HepG2 (cell line): ENCODE data around the gene SYP. TPM values are rescaled to one million over a fixed set of nuclear protein-coding genes. Genes with fewer than 3 reads are reported as not detected.

Experiments used
- ATAC-seq: fragments of 200-7000 bp; cut with Tn5 transposase; 3 replicates; pipeline ENCODE4 v1.9.1; 2020; ENCODE audit warnings: mild to moderate bottlenecking, moderate library complexity
- BruUV-seq: library from RNA; stranded (reverse); fragments of 400-500 nt; replicated peaks from 2 replicates; lab custom pipeline; 2021; lab: Mats Ljungman, UMichigan
- CTCF ChIA-PET: fragments of 300-600 bp; formaldehyde crosslinking; extraction: SDS; loops from one replicate; lab custom pipeline; 2021; ENCODE audit warnings: low total read pairs, inconsistent platforms, low intra/inter-chr PET ratio; lab: Yijun Ruan, JAX
- POLR2A ChIA-PET: fragments of 350-600 bp; sonication (Branson Sonifier 250); formaldehyde crosslinking; loops from one replicate; lab custom pipeline; 2020; ENCODE audit warnings: antibody characterized with exemption, inconsistent platforms; lab: Yijun Ruan, JAX
- DNase-seq: peaks from one replicate; pipeline ENCODE4 v3.0.0-alpha.2; 2015; ENCODE audit warnings: low spot score
- FAIRE-seq: peaks from 3 replicates; lab custom pipeline; 2011; peaks lifted over from hg19 to GRCh38; lab: Jason Lieb, UNC
- H2AFZ ChIP-seq: one replicate; pipeline ENCODE4 v1.6.1; 2011; ENCODE audit warnings: low read length, inconsistent platforms
- H3K27ac ChIP-seq: fragments of 300-600 bp; 3 replicates; pipeline ENCODE4 v1.8.0; 2011; ENCODE audit warnings: mixed run types, mild to moderate bottlenecking, mixed read lengths, low read length, inconsistent platforms; ENCODE audit not compliant: insufficient read depth; ENCODE audit errors: extremely low read length
- H3K27me3 ChIP-seq, 2 experiments: fragments of 200-600 bp in 1 of 2; 2 replicates in 1 of 2; 3 replicates in 1 of 2; pipeline versions ENCODE4 v1.6.0 to v1.8.0; 2011; ENCODE audit warnings: low read length in 2 of 2, mild to moderate bottlenecking in 2 of 2, moderate library complexity in 2 of 2, inconsistent platforms in 1 of 2; ENCODE audit not compliant: insufficient read depth in 2 of 2, control insufficient read depth in 1 of 2
- H3K36me3 ChIP-seq, 2 experiments: fragments of 200-600 bp in 1 of 2; replicated peaks in 1 of 2; 2 replicates in 1 of 2; 3 replicates in 1 of 2; pipeline versions ENCODE4 v1.5.1 to v1.8.0; 2011; ENCODE audit warnings: low read length in 2 of 2, inconsistent platforms in 1 of 2; ENCODE audit not compliant: insufficient read depth in 2 of 2, control insufficient read depth in 1 of 2
- H3K4me1 ChIP-seq: 2 replicates; pipeline ENCODE4 v1.5.1; 2012; ENCODE audit warnings: low read length, inconsistent platforms; ENCODE audit not compliant: insufficient read depth
- H3K4me2 ChIP-seq: 2 replicates; pipeline ENCODE4 v1.6.0; 2011; ENCODE audit warnings: low read depth, low read length, inconsistent platforms
- H3K4me3 ChIP-seq, 3 experiments: fragments of 200-600 bp in 1 of 3; sonication (generic), shearing (Covaris generic) in 1 of 3; replicated peaks in 1 of 3; 2 replicates each; pipeline ENCODE4 v1.5.1; 2011 to 2016; ENCODE audit warnings: low read length in 3 of 3, inconsistent platforms in 2 of 3, low read depth in 2 of 3, mild to moderate bottlenecking in 2 of 3, control low read depth in 1 of 3, mixed read lengths in 1 of 3; ENCODE audit not compliant: insufficient read depth in 1 of 3
- H3K79me2 ChIP-seq: one replicate; pipeline ENCODE4 v1.6.1; 2011; ENCODE audit warnings: low read length, inconsistent platforms; ENCODE audit not compliant: insufficient read depth
- H3K9ac ChIP-seq: 2 replicates; pipeline ENCODE4 v1.6.0; 2011; ENCODE audit warnings: mild to moderate bottlenecking, low read depth, low read length, inconsistent platforms; ENCODE audit not compliant: insufficient read depth
- H3K9me3 ChIP-seq: 2 replicates; pipeline ENCODE4 v1.5.1; 2012; ENCODE audit warnings: mild to moderate bottlenecking, low read length
- H4K20me1 ChIP-seq: 2 replicates; pipeline ENCODE4 v1.6.0; 2011; ENCODE audit warnings: inconsistent platforms, mild to moderate bottlenecking, low read length, moderate library complexity; ENCODE audit not compliant: insufficient read depth
- FOXO1 ChIP-seq: sonication (generic); formaldehyde crosslinking; IDR thresholded peaks from 2 replicates; pipeline ENCODE4 v1.4.0; 2020; ENCODE audit warnings: missing genetic modification reagents
- PLRG1 ChIP-seq: fragments of 450-650 bp; conservative IDR thresholded peaks from 2 replicates; pipeline ENCODE4 v1.6.1; 2016
- TBL1XR1 ChIP-seq: fragments of 150-350 bp; IDR thresholded peaks from 2 replicates; pipeline ENCODE4 v1.6.1; 2014; ENCODE audit warnings: borderline replicate concordance, low read length; ENCODE audit not compliant: partially characterized antibody
- XBP1 ChIP-seq: sonication (generic); formaldehyde crosslinking; IDR thresholded peaks from 2 replicates; pipeline ENCODE4 v1.5.0; 2020; ENCODE audit warnings: missing genetic modification reagents
- ZNF317 ChIP-seq: sonication (generic); formaldehyde crosslinking; IDR thresholded peaks from 2 replicates; pipeline ENCODE4 v1.5.0; 2020; ENCODE audit warnings: mild to moderate bottlenecking, missing genetic modification reagents
- ZNF615 ChIP-seq: sonication (generic); formaldehyde crosslinking; IDR thresholded peaks from 2 replicates; pipeline ENCODE4 v1.5.0; 2020; ENCODE audit warnings: mild to moderate bottlenecking, missing genetic modification reagents, borderline replicate concordance
- WGBS: methylation state at CpG from one replicate; pipeline ENCODE4 v1.1.6; 2017; ENCODE audit warnings: low lambda C conversion rate; 5-methylcytosine and 5-hydroxymethylcytosine counted together
- in situ Hi-C: cut with HindIII; loops from 2 replicates; pipeline ENCODE4 v1.10.0; 2017; ENCODE audit warnings: low pct_unique_long_range_greater_than_20kb; ENCODE audit not compliant: extremely low pct_ligation_motif_present
- intact Hi-C: fragments of 100-400 bp; cut with micrococcal nuclease; formaldehyde crosslinking; loops from one replicate; pipeline ENCODE4 v1.10.0; 2022; ENCODE audit not compliant: unreplicated experiment
- polyA plus RNA-seq, 8 experiments: library from polyadenylated mRNA; depleted of rRNA in 3 of 8; stranded (reverse) in 7 of 8; unstranded in 1 of 8; fragments of >200 nt; fragmentation: Illumina TruSeq in 4 of 8; extraction: Trizol in 4 of 8; gene quantifications; 2 replicates each; pipeline versions ENCODE4 v1.2.1 to v1.2.3, GENCODE V29; 2011 to 2016; ENCODE audit warnings: low read depth in 4 of 8, missing spikeins in 1 of 8, mixed read lengths in 1 of 8; ENCODE audit not compliant: insufficient read depth in 1 of 8
- total RNA-seq, 5 experiments: library from RNA; depleted of rRNA; stranded (reverse); fragments of >200 nt; fragmentation: Illumina TruSeq; extraction: Trizol; gene quantifications; 2 replicates each; pipeline ENCODE4 v1.2.3, GENCODE V29; 2016; ENCODE audit warnings: low read depth in 1 of 5

The SYP gene
- total and polyA plus RNA-seq, 2 of the 13 experiments (the other 11 are each of a cell fraction or from before 2014, with no cell fraction given), result 2.0 to 2.5 TPM

GRCh38 chrX:49204709-49205108 lies 4.7 kb upstream of the SYP start:
- Histone ChIP-seq H3K27me3 (no peaks in the 10 kb centered on the region), H4K20me1 (no peaks in the 10 kb centered on the region), H3K27ac (no peak overlapping the region), H2AFZ (no peak overlapping the region), H3K4me3 (no peak overlapping the region), H3K36me3 (no peaks in the 10 kb centered on the region), H3K4me1 (peaks cover 11% of the 10 kb centered on the region), H3K9me3 (no peaks in the 10 kb centered on the region), H3K9ac (no peak overlapping the region), H3K79me2 (no peaks in the 10 kb centered on the region), H3K4me2 (no peak overlapping the region)
- BruUV-seq, result no TSS peak
- WGBS, result 21% methylated on average over 4 of the region's 4 CpGs
- DNase-seq (no peak), ATAC-seq (no peak), FAIRE-seq (no peak)
- ChIA-PET CTCF (no interaction called here), POLR2A (no interaction called here)
- in situ Hi-C loops, result no loop called here
- intact Hi-C loops, result no loop called here
- no peak for TF ChIP-seq ZNF317
- no peak for TF ChIP-seq PLRG1
- TF ChIP-seq XBP1 (CRISPR knock-in tag), result no peak
- TF ChIP-seq ZNF615 (CRISPR knock-in tag), result no peak
- TF ChIP-seq FOXO1 (CRISPR knock-in tag), result no peak

- BruUV-seq, result no TSS peak
- WGBS, result 52% methylated on average over 3 of the region's 6 CpGs
- Histone ChIP-seq H3K9me3 (no peaks in the 10 kb centered on the region), H3K36me3 (no peaks in the 10 kb centered on the region), H3K79me2 (no peaks in the 10 kb centered on the region), H3K9ac (no peak overlapping the region), H2AFZ (no peak overlapping the region), H3K4me3 (no peak overlapping the region), H4K20me1 (no peaks in the 10 kb centered on the region), H3K4me2 (no peak overlapping the region), H3K4me1 (peaks cover 14% of the 10 kb centered on the region), H3K27me3 (no peaks in the 10 kb centered on the region)
- FAIRE-seq, result no peak
- ATAC-seq, result no peak
- in situ Hi-C loops (no loop called here), intact Hi-C loops (no loop called here)
- CTCF ChIA-PET, result no interaction called here
- DNase-seq, result no peak
- TF ChIP-seq TBL1XR1, result no peak
- TF ChIP-seq, all 625 proteins: peak for 0
- H3K27ac ChIP-seq, result no peak overlapping the region
- POLR2A ChIA-PET, result no interaction called here
Observed at GRCh38 chrX:49204017-49204416, 4.0 kb upstream of the SYP start.
